ENCODE data around the gene TRIM9. TPM values are rescaled to one million over a fixed set of nuclear protein-coding genes. Genes with fewer than 3 reads are reported as not detected.

The TRIM9 gene
- total RNA-seq, 1 experiment from 2014 or later = 0.44 TPM

DNA sequence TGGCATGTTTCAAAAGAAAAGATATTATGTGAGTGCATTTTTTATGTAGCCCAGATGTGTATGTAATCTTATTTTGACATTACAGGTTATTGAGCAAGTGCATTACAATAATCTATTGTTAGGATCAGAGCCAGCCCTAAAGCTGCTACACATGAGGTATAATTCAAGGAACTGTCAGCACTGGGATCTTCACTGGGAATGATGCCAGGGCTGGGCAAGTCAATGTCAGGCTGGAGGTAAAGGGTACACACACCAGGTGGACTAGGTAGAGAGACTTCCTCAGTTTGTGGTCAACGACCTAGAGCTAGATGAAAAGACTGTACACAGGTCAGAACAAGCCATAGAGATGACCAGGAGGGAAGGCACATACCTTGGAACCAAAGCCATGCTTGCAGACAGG, 15.4 kb downstream of the TRIM9 start:
- Histone ChIP-seq H3K36me3 (ENCODE audit: control insufficient read depth, insufficient read depth, low read length) (no peaks in the 10 kb centered on the region), H3K27me3 (ENCODE audit: control insufficient read depth, insufficient read depth, low read length) (no peaks in the 10 kb centered on the region), H3K4me1 (ENCODE audit: control insufficient read depth, insufficient read depth, low read length) (no peaks in the 10 kb centered on the region), H3K27ac (ENCODE audit: low read length) (no peak overlapping the region), H3K9me3 (ENCODE audit: control insufficient read depth, insufficient read depth, low read depth, low read length) (no peaks in the 10 kb centered on the region), H3K4me3 (ENCODE audit: low read depth in 2 of 2, low read length in 2 of 2) (no peak overlapping the region)
- TF ChIP-seq SIN3A (IDR thresholded peaks at IDR 0.05; ENCODE audit: borderline replicate concordance, insufficient read depth, low read depth, low read length) (no peak), POLR2AphosphoS5 (IDR thresholded peaks at IDR 0.05; ENCODE audit: low read depth, low read length) (no peak), TCF7L2 (IDR thresholded peaks at IDR 0.05; ENCODE audit: low read depth, low read length) (no peak)
- TF ChIP-seq, protein P1, sequence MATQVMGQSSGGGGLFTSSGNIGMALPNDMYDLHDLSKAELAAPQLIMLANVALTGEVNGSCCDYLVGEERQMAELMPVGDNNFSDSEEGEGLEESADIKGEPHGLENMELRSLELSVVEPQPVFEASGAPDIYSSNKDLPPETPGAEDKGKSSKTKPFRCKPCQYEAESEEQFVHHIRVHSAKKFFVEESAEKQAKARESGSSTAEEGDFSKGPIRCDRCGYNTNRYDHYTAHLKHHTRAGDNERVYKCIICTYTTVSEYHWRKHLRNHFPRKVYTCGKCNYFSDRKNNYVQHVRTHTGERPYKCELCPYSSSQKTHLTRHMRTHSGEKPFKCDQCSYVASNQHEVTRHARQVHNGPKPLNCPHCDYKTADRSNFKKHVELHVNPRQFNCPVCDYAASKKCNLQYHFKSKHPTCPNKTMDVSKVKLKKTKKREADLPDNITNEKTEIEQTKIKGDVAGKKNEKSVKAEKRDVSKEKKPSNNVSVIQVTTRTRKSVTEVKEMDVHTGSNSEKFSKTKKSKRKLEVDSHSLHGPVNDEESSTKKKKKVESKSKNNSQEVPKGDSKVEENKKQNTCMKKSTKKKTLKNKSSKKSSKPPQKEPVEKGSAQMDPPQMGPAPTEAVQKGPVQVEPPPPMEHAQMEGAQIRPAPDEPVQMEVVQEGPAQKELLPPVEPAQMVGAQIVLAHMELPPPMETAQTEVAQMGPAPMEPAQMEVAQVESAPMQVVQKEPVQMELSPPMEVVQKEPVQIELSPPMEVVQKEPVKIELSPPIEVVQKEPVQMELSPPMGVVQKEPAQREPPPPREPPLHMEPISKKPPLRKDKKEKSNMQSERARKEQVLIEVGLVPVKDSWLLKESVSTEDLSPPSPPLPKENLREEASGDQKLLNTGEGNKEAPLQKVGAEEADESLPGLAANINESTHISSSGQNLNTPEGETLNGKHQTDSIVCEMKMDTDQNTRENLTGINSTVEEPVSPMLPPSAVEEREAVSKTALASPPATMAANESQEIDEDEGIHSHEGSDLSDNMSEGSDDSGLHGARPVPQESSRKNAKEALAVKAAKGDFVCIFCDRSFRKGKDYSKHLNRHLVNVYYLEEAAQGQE (IDR thresholded peaks at IDR 0.05; ENCODE audit: insufficient read depth in 1 of 2, low read depth in 2 of 2, low read length in 1 of 2) = no peak
- TF ChIP-seq, protein P2, sequence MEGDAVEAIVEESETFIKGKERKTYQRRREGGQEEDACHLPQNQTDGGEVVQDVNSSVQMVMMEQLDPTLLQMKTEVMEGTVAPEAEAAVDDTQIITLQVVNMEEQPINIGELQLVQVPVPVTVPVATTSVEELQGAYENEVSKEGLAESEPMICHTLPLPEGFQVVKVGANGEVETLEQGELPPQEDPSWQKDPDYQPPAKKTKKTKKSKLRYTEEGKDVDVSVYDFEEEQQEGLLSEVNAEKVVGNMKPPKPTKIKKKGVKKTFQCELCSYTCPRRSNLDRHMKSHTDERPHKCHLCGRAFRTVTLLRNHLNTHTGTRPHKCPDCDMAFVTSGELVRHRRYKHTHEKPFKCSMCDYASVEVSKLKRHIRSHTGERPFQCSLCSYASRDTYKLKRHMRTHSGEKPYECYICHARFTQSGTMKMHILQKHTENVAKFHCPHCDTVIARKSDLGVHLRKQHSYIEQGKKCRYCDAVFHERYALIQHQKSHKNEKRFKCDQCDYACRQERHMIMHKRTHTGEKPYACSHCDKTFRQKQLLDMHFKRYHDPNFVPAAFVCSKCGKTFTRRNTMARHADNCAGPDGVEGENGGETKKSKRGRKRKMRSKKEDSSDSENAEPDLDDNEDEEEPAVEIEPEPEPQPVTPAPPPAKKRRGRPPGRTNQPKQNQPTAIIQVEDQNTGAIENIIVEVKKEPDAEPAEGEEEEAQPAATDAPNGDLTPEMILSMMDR (IDR thresholded peaks at IDR 0.05) = no peak
- DNase-seq (ENCODE audit: low read depth, low spot score) (no peak), ATAC-seq (no peak)
- in situ Hi-C loops (cut with HindIII; ENCODE audit: low pct_unique_long_range_greater_than_20kb, low sequenced_read_pairs) = no loop called here
- POLR2A ChIA-PET = no interaction called here
- no TSS peak for BruUV-seq (replicated peaks)
- CTCF ChIA-PET = no interaction called here
- intact Hi-C loops (cut with micrococcal nuclease; ENCODE audit: unreplicated experiment) = no loop called here

DNA sequence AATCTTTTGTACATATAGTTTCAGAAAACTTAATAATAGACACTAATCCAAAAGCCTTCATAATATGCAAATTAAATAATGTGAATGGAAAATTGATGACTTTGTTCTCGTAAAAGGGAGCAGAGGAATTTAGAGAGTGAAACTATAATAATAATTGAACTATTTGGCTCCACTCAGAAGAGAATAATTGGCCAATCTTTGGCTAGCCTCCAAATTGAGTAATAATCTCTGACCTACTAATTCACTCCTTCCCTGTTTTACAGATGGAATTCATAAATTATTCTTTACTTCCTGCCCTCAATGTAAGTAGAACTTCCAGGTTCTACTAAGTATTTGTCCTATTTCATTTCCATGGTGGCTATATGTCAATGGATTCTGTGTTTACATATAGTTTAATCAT, 15.8 kb downstream of the TRIM9 start:
- ChIA-PET CTCF (no interaction called here), POLR2A (no interaction called here)
- no peaks in the 10 kb centered on the region for H3K4me1 ChIP-seq (ENCODE audit: control insufficient read depth, insufficient read depth, low read length)
- no peak for TF ChIP-seq TCF7L2 (IDR thresholded peaks at IDR 0.05; ENCODE audit: low read depth, low read length)
- TF ChIP-seq, protein P1 (IDR thresholded peaks at IDR 0.05; ENCODE audit: insufficient read depth in 1 of 2, low read depth in 2 of 2, low read length in 1 of 2) = no peak
- TF ChIP-seq SIN3A (IDR thresholded peaks at IDR 0.05; ENCODE audit: borderline replicate concordance, insufficient read depth, low read depth, low read length) = no peak
- no peak for TF ChIP-seq POLR2AphosphoS5 (IDR thresholded peaks at IDR 0.05; ENCODE audit: low read depth, low read length)
- TF ChIP-seq, protein P2 (IDR thresholded peaks at IDR 0.05) = no peak
- H3K9me3 ChIP-seq (ENCODE audit: control insufficient read depth, insufficient read depth, low read depth, low read length) = no peaks in the 10 kb centered on the region
- no peak overlapping the region for H3K27ac ChIP-seq (ENCODE audit: low read length)
- no peak for DNase-seq (ENCODE audit: low read depth, low spot score)
- no TSS peak for BruUV-seq (replicated peaks)
- intact Hi-C loops (cut with micrococcal nuclease; ENCODE audit: unreplicated experiment) = no loop called here
- no peak for ATAC-seq
- no peaks in the 10 kb centered on the region for H3K36me3 ChIP-seq (ENCODE audit: control insufficient read depth, insufficient read depth, low read length)
- H3K27me3 ChIP-seq (ENCODE audit: control insufficient read depth, insufficient read depth, low read length) = no peaks in the 10 kb centered on the region
- in situ Hi-C loops (cut with HindIII; ENCODE audit: low pct_unique_long_range_greater_than_20kb, low sequenced_read_pairs) = no loop called here
- no peak overlapping the region for H3K4me3 ChIP-seq (ENCODE audit: low read depth in 2 of 2, low read length in 2 of 2)

All from Panc1 (cell line).